ENCODE data around the gene INTS11. TPM values are rescaled to one million over a fixed set of nuclear protein-coding genes. Genes with fewer than 3 reads are reported as not detected.
A peak's percentile ranks its signal among the peaks of the same experiment; 100 is the strongest.

The INTS11 gene
- total RNA-seq, 1 experiment from 2014 or later, result 139 TPM

- Histone ChIP-seq H3K18ac (ENCODE audit: insufficient read length, low read depth, low read length) (no peak within 1 kb of the TSS), H3T11ph (ENCODE audit: low read length) (no peak within 1 kb of the TSS), H3K79me2 (ENCODE audit: insufficient read depth, low read length) (no peaks in the 10 kb centered on the region), H3K23ac (ENCODE audit: insufficient read length, low read depth, low read length) (no peak within 1 kb of the TSS), H3K14ac (ENCODE audit: insufficient read depth, low read length) (no peak within 1 kb of the TSS; the same call in 1 of the 2 replicates), H2BK120ac (ENCODE audit: low read depth, low read length, poor library complexity, severe bottlenecking) (no peak within 1 kb of the TSS), H2BK5ac (ENCODE audit: insufficient read length, low read length) (no peak within 1 kb of the TSS), H2BK15ac (ENCODE audit: low read depth, low read length) (no peak within 1 kb of the TSS), H4K5ac (ENCODE audit: insufficient read length, low read depth, low read length) (no peak within 1 kb of the TSS), H3K23me2 (ENCODE audit: insufficient read length, low read depth, low read length, poor library complexity, severe bottlenecking) (peaks cover 15% of the 10 kb centered on the region), H3K4me1 (ENCODE audit: insufficient read depth, low read length) (peaks cover 5% of the 10 kb centered on the region; the same call in 1 of the 2 replicates), H3K4ac (ENCODE audit: low read depth, low read length) (no peak within 1 kb of the TSS), H2BK12ac (ENCODE audit: insufficient read length, low read depth, low read length) (no peak within 1 kb of the TSS), H4K91ac (ENCODE audit: insufficient read length, low read depth, low read length) (no peak within 1 kb of the TSS), H3K9me3 (ENCODE audit: control insufficient read depth, low read depth, low read length) (no peaks in the 10 kb centered on the region), H2AFZ (ENCODE audit: low read length) (no peak within 1 kb of the TSS), H2BK20ac (ENCODE audit: low read depth, low read length, poor library complexity, severe bottlenecking) (no peak within 1 kb of the TSS), H3K27me3 (ENCODE audit: insufficient read depth, low read length) (no peaks in the 10 kb centered on the region), H3K56ac (ENCODE audit: insufficient read length, low read depth, low read length) (no peak within 1 kb of the TSS), H3K9ac (ENCODE audit: extremely low read depth, insufficient read length, low read length) (peak within 1 kb of the TSS; percentile 33), H2AK5ac (ENCODE audit: insufficient read length, low read length) (no peak within 1 kb of the TSS), H4K8ac (replicated peaks; ENCODE audit: insufficient read length, low read depth, low read length) (no peak within 1 kb of the TSS), H3K4me2 (ENCODE audit: insufficient read depth, insufficient read length, low read length) (peak within 1 kb of the TSS; percentile 46), H4K20me1 (ENCODE audit: control insufficient read depth, insufficient read depth, insufficient read length) (no peaks in the 10 kb centered on the region), H3K79me1 (ENCODE audit: insufficient read depth, low read depth, low read length, poor library complexity, severe bottlenecking) (no peaks in the 10 kb centered on the region), H3K27ac (ENCODE audit: insufficient read length, low read depth, low read length) (no peak within 1 kb of the TSS)
- Mint-ChIP-seq H3K36me3 (ENCODE audit: insufficient read depth in 1 of 3, low read depth in 3 of 3) (peaks cover 0 to 18% (median 12%) of the 10 kb centered on the region in 3 experiments; a peak in 6 of 7 replicates), H3K4me1 (peaks cover 18 to 31% of the 10 kb centered on the region in 2 experiments), H3K9me3 (no peaks in the 10 kb centered on the region; a peak in 1 of 5 replicates), H3K4me3 (peak within 1 kb of the TSS; percentile 80 to 86), H3K27ac (peak within 1 kb of the TSS in 1 of 3 experiments; percentile 77; a peak in 1 of 7 replicates), H3K27me3 (ENCODE audit: low read depth) (peaks cover 3% of the 10 kb centered on the region; the same call in 1 of the 2 replicates)
- no CpG with 5 or more reads among the region's 131 CpGs for WGBS (ENCODE audit: extremely low coverage, insufficient read length, low lambda C conversion rate)
- peak; percentile 83 for DNase-seq
- TF ChIP-seq CTCF (conservative IDR thresholded peaks at IDR 0.05), result no peak
Observed at GRCh38 chr1:1307923-1308755, 16.3 kb downstream of the INTS11 start, which contains the start of the genes ACAP3 and PUSL1. Gene ACAP3 (minus strand): TSS chr1:1307930. CDS start chr1:1307815, 115 bp downstream. Gene PUSL1 (plus strand): TSS chr1:1308597. CDS start chr1:1308644, 47 bp downstream.
